GM15510 (cell line): ENCODE results near the gene CCNY.

Experiments used
- POLR2A ChIP-seq: IDR thresholded peaks from 3 replicates; pipeline ENCODE4 v1.6.1; 2011; ENCODE audit warnings: borderline replicate concordance; ENCODE audit not compliant: insufficient read length; ENCODE audit errors: extremely low read depth

CCNY gene

DNA sequence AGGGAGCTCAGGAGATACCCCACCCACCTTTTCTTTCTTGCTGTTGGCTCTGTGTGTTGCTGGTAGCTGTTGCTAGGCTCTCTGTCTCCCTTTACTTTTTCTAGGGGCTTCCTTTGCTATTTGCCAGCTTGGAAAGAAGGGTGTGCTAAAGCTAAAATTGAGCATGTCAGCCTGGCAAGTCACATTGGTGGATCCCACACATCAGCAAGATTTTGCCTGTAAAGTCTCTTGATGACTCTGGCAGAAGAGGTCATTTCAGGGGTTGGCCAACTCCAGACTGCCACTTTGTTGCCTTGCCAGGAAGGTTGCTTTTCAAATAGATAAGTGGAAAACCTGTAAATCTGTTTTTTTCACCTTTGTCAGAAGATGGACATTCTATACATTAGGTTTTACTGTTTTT is 9.9 kb downstream of the CCNY start:
- TF ChIP-seq POLR2A = no peak

DNA sequence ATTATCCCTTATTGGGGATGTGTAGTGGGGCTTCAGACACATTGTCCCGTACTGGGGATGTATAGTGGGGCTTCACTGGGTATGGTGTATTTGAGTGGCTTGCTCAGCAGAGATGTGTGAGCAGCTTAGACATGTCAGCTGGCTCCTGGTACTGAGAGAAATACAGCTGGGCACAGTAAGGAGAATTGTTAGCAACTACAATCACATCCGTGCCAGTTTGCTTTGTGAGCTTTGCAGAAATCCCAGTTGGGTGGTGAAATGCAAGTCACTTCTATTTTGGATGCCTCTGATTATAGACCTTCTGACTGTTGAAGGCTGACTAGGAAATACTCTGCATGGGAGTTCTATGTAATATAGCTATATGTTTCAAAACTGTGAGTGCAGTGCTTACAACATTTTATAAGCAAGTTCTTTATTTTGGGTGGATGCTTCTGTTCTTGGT is 10.8 kb downstream of the CCNY start:
- TF ChIP-seq POLR2A = no peak

DNA sequence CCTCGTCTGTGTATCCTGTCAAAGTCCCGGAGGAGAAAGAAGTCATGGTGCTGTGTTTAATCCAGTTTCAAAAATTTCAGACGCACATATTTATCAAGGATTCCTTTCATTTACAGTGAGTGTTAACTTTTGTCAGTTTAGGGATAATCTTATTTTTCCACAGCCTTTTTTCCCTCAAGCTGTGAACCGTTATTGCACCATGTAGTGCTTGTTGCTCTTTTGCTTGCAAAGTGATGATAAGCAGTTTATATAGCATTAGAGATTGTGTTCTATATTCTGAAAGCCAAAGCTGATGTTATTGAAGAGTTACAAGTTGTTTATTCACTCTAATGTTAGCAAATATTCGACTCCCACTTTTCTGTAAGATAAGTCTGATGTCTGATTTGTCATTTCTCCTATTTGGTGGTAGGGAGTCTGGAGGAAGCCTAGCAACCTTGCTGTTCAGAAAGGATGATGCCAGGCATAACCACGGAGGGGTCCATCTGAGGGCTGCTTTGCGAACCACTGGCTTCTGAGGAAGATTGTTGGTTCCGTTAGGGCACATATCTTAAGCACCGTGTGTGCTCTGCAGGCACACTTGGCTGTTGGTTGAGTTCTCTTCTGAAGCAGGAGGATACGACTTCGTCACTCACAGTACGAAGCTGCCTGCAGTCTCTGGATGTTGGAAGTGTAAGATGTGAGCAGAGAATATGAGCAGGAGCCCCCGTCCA is 11.7 kb downstream of the CCNY start:
- no peak for TF ChIP-seq POLR2A

DNA sequence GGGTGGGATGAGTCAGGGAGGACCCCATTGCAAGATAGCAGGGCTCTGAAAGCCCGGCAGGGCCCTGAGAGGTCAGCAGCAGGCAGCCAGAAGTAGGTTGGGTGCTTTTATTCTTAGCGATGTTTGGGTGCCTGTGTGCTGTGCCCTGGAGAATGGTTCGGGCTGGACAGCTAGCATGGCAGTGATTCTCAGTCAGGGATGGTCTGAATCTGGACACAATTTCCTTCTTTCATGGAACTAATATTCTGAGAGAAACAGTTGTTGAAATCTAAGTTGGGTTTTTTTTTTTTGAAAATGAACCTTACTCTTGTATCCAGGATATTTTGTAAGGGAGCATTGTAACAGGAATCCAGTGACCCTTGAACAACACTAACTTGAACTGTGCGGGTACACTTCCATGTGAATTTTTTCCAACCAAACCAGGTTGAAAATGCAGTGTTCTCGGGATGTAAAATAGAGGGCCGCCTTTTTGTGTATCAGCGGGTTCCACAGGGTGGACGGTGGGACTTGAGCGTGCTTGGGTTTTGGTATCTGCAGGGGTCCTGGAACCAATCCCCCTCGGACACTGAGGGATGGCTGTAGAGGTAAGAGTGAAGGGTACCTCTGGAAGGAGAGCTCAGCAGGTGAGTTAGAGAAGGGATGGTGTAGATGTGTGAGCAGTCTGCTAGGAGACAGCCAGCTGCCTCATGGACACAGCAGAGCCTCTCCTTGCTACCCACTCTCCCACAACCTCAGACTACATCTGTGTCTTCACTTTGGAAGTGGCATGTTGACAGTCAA is 12.5 kb downstream of the CCNY start:
- TF ChIP-seq POLR2A = no peak

DNA sequence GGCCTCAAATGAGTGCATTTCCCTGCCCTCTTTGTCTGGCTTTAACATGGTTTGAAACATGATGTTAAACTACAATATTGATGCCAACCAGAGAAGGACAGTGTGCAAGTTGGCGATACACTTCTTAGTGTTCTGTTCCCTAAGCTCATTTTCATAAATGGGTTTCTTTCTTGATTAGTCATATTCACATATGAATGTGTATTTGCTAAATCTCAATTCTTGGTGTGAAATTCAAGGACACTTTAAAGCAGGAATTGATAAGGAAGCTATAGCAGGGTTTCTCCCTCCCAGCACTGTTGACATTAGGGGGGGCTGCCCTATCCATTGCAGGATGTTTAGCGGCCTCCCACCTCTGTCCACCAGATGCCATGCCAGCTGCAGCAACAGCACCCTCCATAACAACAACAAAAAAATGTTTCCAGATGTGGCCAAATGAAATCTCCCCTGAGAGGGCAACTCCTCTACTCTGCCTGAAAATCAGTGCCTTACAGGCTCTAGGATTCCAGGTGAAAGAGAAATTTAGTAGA is 13.1 kb downstream of the CCNY start:
- TF ChIP-seq POLR2A = no peak

DNA sequence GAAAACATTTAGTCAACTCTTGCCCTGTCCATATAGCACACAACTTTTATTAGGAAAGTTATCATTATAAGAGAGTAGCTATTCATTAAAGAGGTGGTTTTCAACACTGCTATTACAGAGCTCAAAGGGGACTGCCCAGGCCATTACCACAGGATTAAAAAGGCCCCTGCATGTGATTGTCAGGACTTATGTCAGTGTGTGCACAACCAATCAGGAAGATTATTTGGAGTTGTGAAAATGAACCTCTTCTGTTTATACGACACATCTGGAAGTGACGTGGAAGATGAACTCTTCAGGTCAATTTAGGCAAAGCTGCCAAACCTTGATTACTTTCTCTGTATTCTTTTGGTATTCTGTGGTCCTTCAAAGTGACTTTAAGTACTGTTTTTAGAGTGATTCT is 14.7 kb downstream of the CCNY start:
- TF ChIP-seq POLR2A = no peak

DNA sequence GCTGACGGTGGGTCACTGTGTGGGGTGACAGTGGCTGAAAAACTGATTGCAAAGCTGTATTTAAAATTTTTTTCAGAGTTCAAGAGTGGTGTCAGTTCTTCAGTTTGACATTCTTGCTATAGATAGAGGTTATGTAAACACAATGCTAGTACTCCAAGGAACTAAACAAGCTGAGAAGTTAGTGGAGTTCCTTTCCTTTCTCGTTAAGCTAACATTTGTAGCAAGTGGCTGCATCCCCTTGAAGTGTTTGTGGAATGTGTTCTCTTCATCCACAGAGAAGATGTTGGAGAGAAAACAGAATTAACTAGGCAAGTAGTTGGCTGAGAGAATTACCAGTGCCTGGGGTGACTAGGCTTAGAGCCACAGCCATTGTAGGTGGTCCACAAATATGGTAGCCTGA is 15.8 kb downstream of the CCNY start:
- TF ChIP-seq POLR2A = no peak

DNA sequence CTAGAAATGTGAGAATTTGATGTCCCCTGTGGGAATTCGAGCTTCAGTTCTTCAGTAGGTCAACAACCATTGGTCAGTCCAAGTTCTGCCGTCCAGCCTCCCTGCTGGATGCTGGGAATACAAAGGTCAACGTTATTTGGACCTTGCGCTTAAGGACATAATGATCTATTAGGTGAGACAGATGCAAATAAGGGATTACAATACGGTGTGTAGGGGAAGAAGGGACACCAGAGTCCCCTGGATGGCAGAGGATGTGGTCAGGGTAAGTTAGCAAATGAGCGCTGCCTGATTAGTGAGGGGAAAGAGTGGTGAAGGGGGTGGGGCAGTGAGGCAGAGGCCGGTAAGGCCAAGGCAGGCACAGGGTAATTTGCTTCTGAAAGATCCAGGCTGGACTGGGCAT is 16.2 kb downstream of the CCNY start:
- TF ChIP-seq POLR2A = no peak

DNA sequence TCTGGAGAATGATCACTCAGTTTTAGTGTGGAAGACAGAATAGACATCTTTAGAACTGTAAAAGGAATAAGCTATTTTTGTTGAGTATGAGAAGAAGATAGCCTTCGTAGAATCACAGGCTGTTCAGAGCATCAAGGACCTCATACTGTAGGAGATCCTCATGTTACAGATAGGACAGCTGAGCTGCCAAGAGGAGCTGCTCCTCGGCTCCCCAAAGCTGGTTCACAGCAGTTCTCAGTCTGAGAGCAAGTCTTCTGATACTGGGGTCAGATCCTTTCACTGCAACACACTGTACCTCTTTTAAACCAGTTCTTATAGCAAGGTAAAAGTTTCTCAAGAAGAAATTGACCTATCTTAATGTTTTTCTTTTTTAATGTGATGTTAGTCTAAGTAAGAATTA is 17.1 kb downstream of the CCNY start:
- TF ChIP-seq POLR2A = no peak

DNA sequence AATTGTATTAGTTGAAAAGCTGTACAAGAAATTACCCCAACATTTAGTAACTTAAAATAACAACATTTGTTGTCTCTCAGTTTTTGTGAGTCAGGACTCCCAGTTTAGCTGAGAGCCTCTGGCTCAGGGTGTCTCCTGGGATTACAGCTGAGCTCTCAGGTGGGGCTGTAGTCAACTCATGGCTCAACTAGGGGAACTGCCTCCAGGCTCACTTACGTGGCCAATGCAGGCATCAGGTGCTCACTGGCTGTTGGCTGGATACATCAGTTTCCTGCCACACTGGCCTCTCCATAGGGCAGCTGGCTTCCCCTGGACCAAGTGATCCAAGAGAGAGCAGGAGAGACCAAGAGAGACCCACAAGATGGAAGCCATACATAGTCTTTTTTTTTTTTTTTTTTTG is 17.5 kb downstream of the CCNY start:
- no peak for TF ChIP-seq POLR2A

DNA sequence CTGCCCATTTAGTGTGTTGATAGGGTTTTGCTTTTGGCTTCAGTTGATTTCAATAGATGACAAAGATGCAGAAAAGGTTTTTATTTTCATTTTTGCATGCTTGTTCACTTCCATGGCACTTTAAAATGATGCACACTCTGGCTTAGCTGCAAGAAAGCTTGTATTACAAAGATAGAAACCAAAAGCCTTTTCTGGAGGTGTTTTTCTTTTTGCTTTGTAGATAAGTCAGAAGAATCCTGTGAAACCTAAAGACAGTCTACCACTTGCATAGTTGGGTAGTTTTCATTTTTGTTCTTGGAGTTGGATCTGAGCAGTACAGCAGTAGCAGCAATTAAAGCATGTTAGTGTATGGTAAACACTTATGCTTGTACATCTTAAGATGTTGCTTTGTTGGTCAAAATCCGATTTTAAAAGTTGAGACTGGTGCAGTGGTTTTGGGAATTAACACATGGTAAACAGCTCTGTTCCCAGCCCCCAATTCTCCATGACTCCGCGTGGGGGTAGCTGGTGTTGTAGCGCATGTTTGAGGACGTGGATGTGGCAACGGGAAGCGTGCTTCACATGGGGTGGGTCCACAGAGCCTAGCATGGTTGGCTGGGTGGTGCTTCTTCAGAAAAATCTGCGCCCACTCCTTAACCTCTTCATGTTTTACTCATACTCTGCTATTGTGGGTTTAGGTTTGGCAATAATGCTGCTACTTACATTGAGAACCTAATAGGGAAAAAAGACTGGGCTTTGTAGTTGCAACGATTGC is 19.8 kb downstream of the CCNY start:
- TF ChIP-seq POLR2A = no peak

DNA sequence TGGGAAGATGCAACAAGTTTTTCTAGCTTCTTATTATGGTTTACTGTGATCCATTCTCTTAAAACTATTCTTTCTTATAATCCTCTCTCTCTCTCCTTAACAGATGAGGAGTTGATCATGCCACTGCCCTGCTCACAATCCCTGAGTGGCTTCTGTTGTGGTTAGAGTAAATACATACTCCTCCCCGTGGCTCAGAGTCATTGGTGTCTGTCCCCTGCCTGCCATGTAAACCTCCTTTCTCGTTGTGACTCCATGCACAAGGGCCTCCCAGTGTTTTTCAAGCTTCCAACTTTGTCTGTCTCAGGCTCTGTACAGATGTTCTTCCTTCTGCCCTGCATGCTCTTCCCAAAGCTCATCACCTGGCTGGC is 20.4 kb downstream of the CCNY start:
- TF ChIP-seq POLR2A = no peak

DNA sequence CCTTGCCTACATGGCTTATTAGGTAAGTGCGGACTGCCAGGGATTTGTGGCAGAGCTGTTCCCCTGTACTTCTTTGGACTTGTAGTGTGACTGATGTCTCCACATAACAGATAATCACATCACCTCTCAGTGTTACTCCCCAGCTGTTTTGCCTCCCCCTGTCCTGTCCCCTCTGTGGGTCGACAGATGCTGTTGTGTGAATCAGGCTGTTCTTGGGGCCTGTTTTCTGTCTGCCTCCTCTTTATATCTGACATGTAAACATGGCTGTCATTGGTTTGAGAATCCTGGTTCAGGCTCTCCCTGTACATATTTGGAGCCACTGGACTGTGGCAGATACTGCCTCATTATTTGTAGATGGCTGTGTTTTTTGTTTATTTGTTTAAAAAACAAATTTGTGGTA is 22.7 kb downstream of the CCNY start:
- no peak for TF ChIP-seq POLR2A

DNA sequence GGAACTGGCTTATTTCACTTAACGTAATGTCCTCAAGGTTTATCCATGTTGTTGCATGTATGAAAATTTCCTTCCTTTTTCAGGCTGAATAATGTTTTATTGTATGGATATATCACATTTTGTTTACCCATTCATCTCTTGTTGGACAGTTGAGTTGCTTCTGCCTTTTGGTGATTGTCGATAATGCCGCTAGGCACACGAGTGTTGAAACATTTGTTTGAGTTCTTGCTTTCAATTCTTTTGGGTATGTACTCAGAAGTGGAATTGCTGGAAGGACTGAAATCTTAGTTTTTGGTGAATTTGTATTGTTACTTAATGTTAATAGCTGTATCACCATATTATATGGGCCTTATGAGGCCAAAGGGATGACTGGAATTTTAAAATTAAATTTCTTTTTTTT is 23.6 kb downstream of the CCNY start:
- TF ChIP-seq POLR2A = no peak

DNA sequence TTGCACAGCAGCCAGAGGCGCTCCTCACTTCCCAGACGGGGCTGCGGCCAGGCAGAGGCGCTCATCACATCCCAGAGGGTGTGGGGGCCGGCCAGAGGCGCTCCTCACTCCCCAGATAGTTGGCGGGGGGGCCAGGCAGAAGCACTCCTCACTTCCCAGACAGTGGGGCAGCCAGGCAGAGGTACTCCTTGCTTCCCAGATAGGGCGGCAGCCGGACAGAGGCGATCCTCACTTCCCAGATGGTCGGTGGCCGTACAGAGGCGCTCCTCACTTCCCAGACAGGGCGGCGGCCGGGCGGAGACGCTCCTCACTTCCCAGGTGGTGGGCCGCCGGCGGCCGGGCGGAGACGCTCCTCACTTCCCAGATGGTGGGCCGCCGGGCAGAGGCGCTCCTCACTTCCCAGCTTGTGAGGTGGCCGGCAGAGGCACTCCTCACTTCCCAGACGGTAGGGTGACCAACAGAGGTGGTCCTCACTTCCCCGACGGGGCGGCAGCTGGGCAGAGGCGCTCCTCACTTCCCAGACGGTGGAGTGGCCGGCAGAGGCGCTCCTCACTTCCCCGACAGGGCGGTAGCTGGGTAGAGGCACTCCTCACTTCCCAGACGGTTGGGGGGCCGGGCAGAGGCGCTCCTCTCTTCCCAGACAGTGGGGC is 26.5 kb downstream of the CCNY start:
- no peak for TF ChIP-seq POLR2A
